ENCODE measurements around the gene FAF1.

DNA sequence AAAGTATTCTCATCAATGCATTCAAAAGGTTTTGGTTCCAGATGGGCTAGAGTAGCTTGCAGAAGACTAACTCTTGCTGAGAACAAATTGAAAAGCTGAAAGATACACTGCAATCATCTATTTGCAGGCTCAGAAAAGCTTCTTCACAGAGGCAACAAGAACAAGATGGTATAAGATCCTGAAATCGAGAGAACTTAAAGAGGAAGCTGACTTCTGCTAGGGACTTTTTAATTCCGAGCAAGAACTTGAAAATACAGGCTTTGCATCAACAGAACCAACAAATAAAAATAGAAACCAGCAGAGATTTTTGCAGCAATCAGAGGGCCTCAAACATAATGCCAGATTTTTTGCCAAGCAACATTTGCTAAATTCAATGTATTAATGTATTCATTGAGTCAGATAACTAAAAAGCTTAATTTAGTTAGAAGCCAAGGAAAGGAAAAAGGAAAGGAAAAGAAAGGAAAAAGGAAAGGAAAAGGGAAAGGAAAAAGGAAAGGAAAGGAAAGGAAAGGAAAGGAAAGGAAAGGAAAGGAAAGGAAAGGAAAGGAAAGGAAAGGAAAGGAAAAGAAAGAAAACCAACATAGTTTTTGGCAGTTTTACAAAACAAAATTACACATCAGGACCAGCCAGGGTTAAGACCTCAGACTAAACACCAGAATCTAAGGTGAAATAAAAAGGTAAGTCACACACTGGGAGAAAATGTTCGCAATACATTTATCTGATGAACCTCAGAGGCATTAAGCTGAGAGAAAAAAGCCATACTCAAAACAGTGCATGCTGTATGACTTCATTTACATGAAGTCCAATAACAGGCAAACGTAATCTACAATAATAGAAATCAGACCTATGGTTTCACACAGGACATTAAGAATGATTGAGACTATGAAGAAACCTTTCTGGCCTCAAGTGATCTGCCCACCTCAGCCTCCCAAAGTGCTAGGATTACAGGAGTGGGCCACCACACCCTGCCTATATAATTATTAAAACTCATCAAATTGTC lies 42.6 kb downstream of the FAF1 start:
- TF ChIP-seq, protein P1, sequence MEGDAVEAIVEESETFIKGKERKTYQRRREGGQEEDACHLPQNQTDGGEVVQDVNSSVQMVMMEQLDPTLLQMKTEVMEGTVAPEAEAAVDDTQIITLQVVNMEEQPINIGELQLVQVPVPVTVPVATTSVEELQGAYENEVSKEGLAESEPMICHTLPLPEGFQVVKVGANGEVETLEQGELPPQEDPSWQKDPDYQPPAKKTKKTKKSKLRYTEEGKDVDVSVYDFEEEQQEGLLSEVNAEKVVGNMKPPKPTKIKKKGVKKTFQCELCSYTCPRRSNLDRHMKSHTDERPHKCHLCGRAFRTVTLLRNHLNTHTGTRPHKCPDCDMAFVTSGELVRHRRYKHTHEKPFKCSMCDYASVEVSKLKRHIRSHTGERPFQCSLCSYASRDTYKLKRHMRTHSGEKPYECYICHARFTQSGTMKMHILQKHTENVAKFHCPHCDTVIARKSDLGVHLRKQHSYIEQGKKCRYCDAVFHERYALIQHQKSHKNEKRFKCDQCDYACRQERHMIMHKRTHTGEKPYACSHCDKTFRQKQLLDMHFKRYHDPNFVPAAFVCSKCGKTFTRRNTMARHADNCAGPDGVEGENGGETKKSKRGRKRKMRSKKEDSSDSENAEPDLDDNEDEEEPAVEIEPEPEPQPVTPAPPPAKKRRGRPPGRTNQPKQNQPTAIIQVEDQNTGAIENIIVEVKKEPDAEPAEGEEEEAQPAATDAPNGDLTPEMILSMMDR (IDR thresholded peaks at IDR 0.05; ENCODE audit: extremely low read depth in 1 of 2, insufficient read depth in 1 of 2, low read depth in 1 of 2, low read length in 2 of 2), result no peak
- no peak for TF ChIP-seq JUN (IDR thresholded peaks at IDR 0.05; ENCODE audit: borderline replicate concordance, insufficient read depth, insufficient read length, low read depth)
- no peak for TF ChIP-seq POLR2A (IDR thresholded peaks at IDR 0.05; ENCODE audit: low read depth, low read length)
- no peak for TF ChIP-seq EZH2 (IDR thresholded peaks at IDR 0.05; ENCODE audit: borderline replicate concordance, low read depth, low read length, severe bottlenecking)
